Pancreas (tissue), 10 donors: ENCODE results near the gene RGL1. TPM values are rescaled to one million over a fixed set of nuclear protein-coding genes. Genes with fewer than 3 reads are reported as not detected.

Experiments used
- ATAC-seq, 4 donors: fragments of 200-7000 bp; cut with Tn5 transposase; one replicate each; pipeline versions ENCODE4 v1.8.0 to v1.9.1; 2020; ENCODE audit warnings: mild to moderate bottlenecking in 4 of 4, moderate library complexity in 4 of 4
- DNase-seq, 6 donors: peaks; one replicate each; pipeline ENCODE4 v3.0.0-alpha.2; 2020
- FAIRE-seq: peaks from 2 replicates; lab custom pipeline; 2012; peaks lifted over from hg19 to GRCh38; lab: Jason Lieb, UNC
- H3K27ac ChIP-seq, 4 donors: fragments of 200-600 bp; sonication (generic); 1 replicate in 3 of 4; 2 replicates in 1 of 4; pipeline versions ENCODE4 v1.5.0 to v1.8.0; 2020
- H3K27me3 ChIP-seq, 4 donors: fragments of 200-600 bp; one replicate each; pipeline ENCODE4 v1.8.0; 2021
- H3K36me3 ChIP-seq, 3 donors: fragments of 200-600 bp; sonication (generic) in 1 of 3; one replicate each; pipeline versions ENCODE4 v1.5.0 to v1.8.0; 2020 to 2021
- H3K4me1 ChIP-seq, 3 donors: fragments of 200-600 bp; one replicate each; pipeline ENCODE4 v1.8.0; 2021
- H3K4me3 ChIP-seq, 4 donors: fragments of 200-600 bp; sonication (generic) in 2 of 4; one replicate each; pipeline versions ENCODE4 v1.5.0 to v1.8.0; 2020 to 2021
- H3K9me3 ChIP-seq, 4 donors: fragments of 200-600 bp; one replicate each; pipeline ENCODE4 v1.8.0; 2021
- WGBS, 2 donors: extraction: QIAGEN DNeasy Blood & Tissue Kit; methylation state at CpG; one replicate each; pipeline ENCODE4 v1.1.7; 2013; 5-methylcytosine and 5-hydroxymethylcytosine counted together
- intact Hi-C, 3 donors: fragments of 100-400 bp; cut with DNase I; formaldehyde crosslinking; loops; one replicate each; pipeline versions ENCODE4 v1.11.1 to v1.14.2; 2022
- polyA plus RNA-seq, 2 donors: library from polyadenylated mRNA; stranded (reverse); fragments of 200-250 nt; gene quantifications; one replicate each; pipeline ENCODE4 v1.2.3, GENCODE V29; 2013
- total RNA-seq, 6 donors: library from RNA; stranded (reverse); fragmentation: NEBNext Ultra II Directional in 4 of 6; extraction: Animal tissue kit (Norgen Biotek cat#: 25700) in 4 of 6; gene quantifications; one replicate each; pipeline versions ENCODE4 v1.2.1 to v1.2.4, GENCODE V29; 2021 to 2023
- TF ChIP-seq, protein P1 (sequence below), 4 donors: fragments of 200-600 bp; sonication (generic) in 3 of 4; IDR thresholded peaks; one replicate each; pipeline versions ENCODE4 v1.5.0 to v1.8.0; 2021; ENCODE audit warnings: antibody characterized with exemption in 4 of 4
- donor health status: healthy with polysubstance abuse.
- donor health status: DM: no; HTN: no; CAD: no; lungs with moderate emphysema.
- donor health status: DM: no; HTN: no; CAD: no.
- donor health status: control.
- donor health status: control.
- donor health status: Bipolar disorder and iron deficiency.
- donor health status: DM: yes; HTN: yes; CAD: no.
- donor health status: DM: no; HTN: no; CAD: no.
- donor health status: DM: no; HTN: no; CAD: no.
- donor health status: DM: yes; HTN: yes; CAD: no.

The RGL1 gene
- total and polyA plus RNA-seq, 8 donors = 2.8 to 9.1 (median 5.0) TPM

DNA sequence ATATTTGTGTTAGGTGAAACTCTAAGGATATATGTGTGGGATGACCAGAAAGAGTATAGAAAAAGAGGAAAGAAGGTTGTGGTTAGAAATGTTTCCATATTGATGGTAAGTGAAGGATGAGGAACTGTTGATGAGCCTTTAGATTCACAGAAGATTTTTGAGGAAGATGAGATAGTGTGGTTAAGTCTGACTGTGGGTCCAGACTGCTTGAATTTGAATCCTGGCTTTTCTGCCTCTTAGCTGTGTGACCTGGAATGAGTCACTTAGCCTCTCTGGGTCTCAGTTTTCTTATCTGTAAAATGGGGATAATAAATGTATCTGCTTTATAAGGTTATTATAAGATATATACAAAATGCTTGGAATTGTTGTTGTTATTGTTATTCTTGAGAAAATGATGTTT, 27.5 kb downstream of the RGL1 start:
- H3K4me3 ChIP-seq = no peak overlapping the region
- no peak overlapping the region for H3K27ac ChIP-seq
- FAIRE-seq (no peak), DNase-seq (no peak), ATAC-seq (peak in 2 of 4 donors; percentile 29 to 46)
- intact Hi-C loops = no loop called here
- no peaks in the 10 kb centered on the region for H3K36me3 ChIP-seq
- no peaks in the 10 kb centered on the region for H3K27me3 ChIP-seq
- no peaks in the 10 kb centered on the region for H3K9me3 ChIP-seq
- H3K4me1 ChIP-seq = peaks cover 0 to under 1% (median 0%) of the 10 kb centered on the region in 3 donors
- TF ChIP-seq, protein P1, sequence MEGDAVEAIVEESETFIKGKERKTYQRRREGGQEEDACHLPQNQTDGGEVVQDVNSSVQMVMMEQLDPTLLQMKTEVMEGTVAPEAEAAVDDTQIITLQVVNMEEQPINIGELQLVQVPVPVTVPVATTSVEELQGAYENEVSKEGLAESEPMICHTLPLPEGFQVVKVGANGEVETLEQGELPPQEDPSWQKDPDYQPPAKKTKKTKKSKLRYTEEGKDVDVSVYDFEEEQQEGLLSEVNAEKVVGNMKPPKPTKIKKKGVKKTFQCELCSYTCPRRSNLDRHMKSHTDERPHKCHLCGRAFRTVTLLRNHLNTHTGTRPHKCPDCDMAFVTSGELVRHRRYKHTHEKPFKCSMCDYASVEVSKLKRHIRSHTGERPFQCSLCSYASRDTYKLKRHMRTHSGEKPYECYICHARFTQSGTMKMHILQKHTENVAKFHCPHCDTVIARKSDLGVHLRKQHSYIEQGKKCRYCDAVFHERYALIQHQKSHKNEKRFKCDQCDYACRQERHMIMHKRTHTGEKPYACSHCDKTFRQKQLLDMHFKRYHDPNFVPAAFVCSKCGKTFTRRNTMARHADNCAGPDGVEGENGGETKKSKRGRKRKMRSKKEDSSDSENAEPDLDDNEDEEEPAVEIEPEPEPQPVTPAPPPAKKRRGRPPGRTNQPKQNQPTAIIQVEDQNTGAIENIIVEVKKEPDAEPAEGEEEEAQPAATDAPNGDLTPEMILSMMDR (IDR thresholded peaks at IDR 0.05) = no peak

DNA sequence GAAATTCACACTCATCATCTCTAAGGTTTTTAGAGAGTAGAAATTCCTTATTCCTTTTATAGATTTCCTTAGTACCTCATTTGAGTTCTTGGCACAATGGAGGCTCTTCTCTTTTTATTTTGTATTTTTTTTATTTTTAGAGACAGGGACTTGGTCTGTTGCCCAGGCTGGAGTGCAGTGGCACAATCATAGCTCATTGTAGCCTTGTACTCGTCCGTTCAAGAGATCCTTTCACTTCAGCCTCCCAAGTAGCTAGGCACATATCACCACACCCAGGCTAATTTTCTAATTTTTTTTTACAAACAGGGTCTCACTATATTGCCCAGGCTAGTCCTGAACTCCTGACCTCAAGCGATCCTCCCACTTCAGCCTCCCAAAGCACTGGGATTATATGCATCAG, 29.6 kb downstream of the RGL1 start:
- no peak overlapping the region for H3K27ac ChIP-seq
- TF ChIP-seq, protein P1 (IDR thresholded peaks at IDR 0.05) = no peak
- no peaks in the 10 kb centered on the region for H3K27me3 ChIP-seq
- DNase-seq (no peak), ATAC-seq (no peak), FAIRE-seq (no peak)
- no peaks in the 10 kb centered on the region for H3K36me3 ChIP-seq
- WGBS, 2 donors = 55 to 67% methylated on average over 3 of the region's 3 CpGs
- H3K4me3 ChIP-seq = no peak overlapping the region
- H3K9me3 ChIP-seq = no peaks in the 10 kb centered on the region
- no peaks in the 10 kb centered on the region for H3K4me1 ChIP-seq
- intact Hi-C loops = no loop called here

DNA sequence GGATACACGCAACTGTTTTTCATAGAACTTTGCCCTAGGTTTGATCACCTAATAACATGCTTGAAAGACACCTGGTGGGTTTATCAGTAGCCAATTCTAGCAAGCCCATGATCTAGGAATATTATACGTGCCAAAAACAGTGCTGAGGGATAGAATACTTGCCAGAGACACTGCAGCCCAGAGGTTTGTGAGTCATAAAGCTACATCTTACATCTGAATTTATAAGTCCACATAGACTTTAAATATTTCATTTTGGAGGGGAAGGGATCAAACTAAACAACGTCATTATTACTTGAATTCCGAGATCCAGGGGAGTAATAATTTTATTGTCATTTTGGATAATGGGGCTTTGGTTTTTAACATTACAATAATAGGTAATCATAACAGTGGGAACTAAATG, 31.7 kb downstream of the RGL1 start:
- Histone ChIP-seq H3K27ac (no peak overlapping the region), H3K27me3 (no peaks in the 10 kb centered on the region), H3K4me3 (no peak overlapping the region), H3K9me3 (no peaks in the 10 kb centered on the region), H3K4me1 (peaks cover 0 to under 1% (median 0%) of the 10 kb centered on the region in 3 donors), H3K36me3 (no peaks in the 10 kb centered on the region)
- TF ChIP-seq, protein P1 (IDR thresholded peaks at IDR 0.05) = no peak
- DNase-seq (no peak), ATAC-seq (no peak), FAIRE-seq (no peak)
- WGBS, 2 donors = 62 to 71% methylated on average over 4 of the region's 4 CpGs
- intact Hi-C loops = no loop called here

DNA sequence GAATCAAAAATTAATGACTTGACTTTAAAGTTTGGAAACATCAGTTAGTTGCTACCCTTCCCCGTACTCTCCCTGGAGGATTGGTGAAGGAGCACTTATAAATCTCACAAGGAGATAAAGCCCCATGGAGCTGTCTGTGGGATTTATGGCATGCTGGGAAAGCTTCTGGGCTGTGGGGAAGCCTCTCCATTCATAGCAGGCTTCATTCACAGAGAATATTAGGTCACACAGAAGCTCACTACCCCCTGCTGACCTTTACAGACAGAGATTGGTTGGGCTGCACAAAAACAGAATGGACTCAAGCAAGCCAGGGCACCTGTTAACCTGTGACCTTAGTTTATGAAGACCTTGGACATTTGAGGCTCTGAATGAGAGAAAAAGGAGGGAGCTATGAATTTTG, 32.1 kb downstream of the RGL1 start:
- FAIRE-seq = no peak
- 76 to 78% methylated on average over 1 of the region's 1 CpG for WGBS, 2 donors

DNA sequence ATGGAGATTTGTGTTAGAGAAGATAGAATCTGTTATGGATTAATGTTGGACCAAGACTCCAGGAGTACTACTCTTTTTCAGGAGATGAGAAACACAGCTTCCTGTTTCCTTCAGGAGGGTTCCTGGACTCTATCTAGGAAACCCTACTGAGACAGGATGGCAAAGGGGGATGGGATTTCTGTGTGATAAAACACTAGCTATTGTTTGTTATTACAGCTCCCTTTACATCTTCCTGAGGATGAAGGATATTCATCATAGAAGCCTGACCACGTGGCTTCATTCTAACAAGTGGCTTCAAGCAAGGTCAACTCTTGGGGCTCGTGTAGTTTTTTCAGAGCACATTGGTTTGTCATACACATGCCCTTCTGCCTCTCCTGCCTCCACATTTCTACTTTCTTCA, 33.3 kb downstream of the RGL1 start:
- peaks cover 0 to 9% (median 0%) of the 10 kb centered on the region in 3 donors for H3K4me1 ChIP-seq

More for the DNA sequence above, 32.1 kb downstream of the RGL1 start:
- DNase-seq (no peak), ATAC-seq (no peak)
- no peaks in the 10 kb centered on the region for H3K9me3 ChIP-seq
- H3K36me3 ChIP-seq = no peaks in the 10 kb centered on the region
- TF ChIP-seq, protein P1 (IDR thresholded peaks at IDR 0.05) = no peak
- no peak overlapping the region for H3K4me3 ChIP-seq
- intact Hi-C loops = no loop called here
- peaks cover 0 to 6% (median 0%) of the 10 kb centered on the region in 3 donors for H3K4me1 ChIP-seq
- H3K27ac ChIP-seq = no peak overlapping the region
- no peaks in the 10 kb centered on the region for H3K27me3 ChIP-seq

More for the DNA sequence above, 33.3 kb downstream of the RGL1 start:
- no peak for ATAC-seq
- no peaks in the 10 kb centered on the region for H3K36me3 ChIP-seq
- FAIRE-seq = no peak
- H3K4me3 ChIP-seq = no peak overlapping the region
- WGBS, 2 donors = 42 to 66% methylated on average over 2 of the region's 2 CpGs
- TF ChIP-seq, protein P1 (IDR thresholded peaks at IDR 0.05) = no peak
- no peaks in the 10 kb centered on the region for H3K27me3 ChIP-seq
- no peak overlapping the region for H3K27ac ChIP-seq
- intact Hi-C loops = no loop called here
- no peaks in the 10 kb centered on the region for H3K9me3 ChIP-seq
- no peak for DNase-seq
